ENCODE data around the gene RASAL2. TPM values are rescaled to one million over a fixed set of nuclear protein-coding genes. Genes with fewer than 3 reads are reported as not detected.

Gene RASAL2
- total RNA-seq, 1 experiment from 2014 or later = 36.8 TPM

- TF ChIP-seq, protein P1, sequence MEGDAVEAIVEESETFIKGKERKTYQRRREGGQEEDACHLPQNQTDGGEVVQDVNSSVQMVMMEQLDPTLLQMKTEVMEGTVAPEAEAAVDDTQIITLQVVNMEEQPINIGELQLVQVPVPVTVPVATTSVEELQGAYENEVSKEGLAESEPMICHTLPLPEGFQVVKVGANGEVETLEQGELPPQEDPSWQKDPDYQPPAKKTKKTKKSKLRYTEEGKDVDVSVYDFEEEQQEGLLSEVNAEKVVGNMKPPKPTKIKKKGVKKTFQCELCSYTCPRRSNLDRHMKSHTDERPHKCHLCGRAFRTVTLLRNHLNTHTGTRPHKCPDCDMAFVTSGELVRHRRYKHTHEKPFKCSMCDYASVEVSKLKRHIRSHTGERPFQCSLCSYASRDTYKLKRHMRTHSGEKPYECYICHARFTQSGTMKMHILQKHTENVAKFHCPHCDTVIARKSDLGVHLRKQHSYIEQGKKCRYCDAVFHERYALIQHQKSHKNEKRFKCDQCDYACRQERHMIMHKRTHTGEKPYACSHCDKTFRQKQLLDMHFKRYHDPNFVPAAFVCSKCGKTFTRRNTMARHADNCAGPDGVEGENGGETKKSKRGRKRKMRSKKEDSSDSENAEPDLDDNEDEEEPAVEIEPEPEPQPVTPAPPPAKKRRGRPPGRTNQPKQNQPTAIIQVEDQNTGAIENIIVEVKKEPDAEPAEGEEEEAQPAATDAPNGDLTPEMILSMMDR (IDR thresholded peaks at IDR 0.05; ENCODE audit: insufficient read depth in 1 of 2, low read depth in 1 of 2, low read length in 1 of 2, severe bottlenecking in 1 of 2, unreplicated experiment in 1 of 2) = no peak
- H3K27me3 Mint-ChIP-seq (ENCODE audit: insufficient read depth, unreplicated experiment) = no peaks in the 10 kb centered on the region
- no peaks in the 10 kb centered on the region for H3K9me3 Mint-ChIP-seq (ENCODE audit: unreplicated experiment)
- intact Hi-C loops (cut with micrococcal nuclease; ENCODE audit: unreplicated experiment) = no loop called here
- POLR2A ChIA-PET = no interaction called here
- peaks cover 5% of the 10 kb centered on the region for H3K36me3 Mint-ChIP-seq (ENCODE audit: insufficient read depth, unreplicated experiment)
- Histone ChIP-seq H3K27me3 (replicated peaks; ENCODE audit: control insufficient read depth, insufficient read depth, low read length) (no peaks in the 10 kb centered on the region), H3K4me1 (no peaks in the 10 kb centered on the region), H3K36me3 (ENCODE audit: control insufficient read depth, insufficient read depth, low read length) (no peaks in the 10 kb centered on the region), H3K4me3 (ENCODE audit: low read depth, low read length) (no peak overlapping the region), H3K9me3 (no peaks in the 10 kb centered on the region)
- CTCF ChIA-PET = no interaction called here
- no peak overlapping the region for H3K27ac Mint-ChIP-seq (ENCODE audit: unreplicated experiment)
- no peak for DNase-seq
- H3K4me1 Mint-ChIP-seq (ENCODE audit: low read depth, unreplicated experiment) = no peaks in the 10 kb centered on the region
- BruUV-seq (replicated peaks) = no TSS peak
- H3K4me3 Mint-ChIP-seq (ENCODE audit: unreplicated experiment) = no peak overlapping the region
Observed at GRCh38 chr1:178485541-178485981, 391.7 kb downstream of the RASAL2 start.

- H3K36me3 Mint-ChIP-seq (ENCODE audit: insufficient read depth, unreplicated experiment) = no peaks in the 10 kb centered on the region
- Histone ChIP-seq H3K27me3 (replicated peaks; ENCODE audit: control insufficient read depth, insufficient read depth, low read length) (no peaks in the 10 kb centered on the region), H3K36me3 (ENCODE audit: control insufficient read depth, insufficient read depth, low read length) (no peaks in the 10 kb centered on the region), H3K9me3 (no peaks in the 10 kb centered on the region), H3K4me3 (ENCODE audit: low read depth, low read length) (no peak overlapping the region), H3K4me1 (no peaks in the 10 kb centered on the region)
- H3K9me3 Mint-ChIP-seq (ENCODE audit: unreplicated experiment) = no peaks in the 10 kb centered on the region
- H3K27ac Mint-ChIP-seq (ENCODE audit: unreplicated experiment) = no peak overlapping the region
- ChIA-PET CTCF (no interaction called here), POLR2A (no interaction called here)
- H3K4me1 Mint-ChIP-seq (ENCODE audit: low read depth, unreplicated experiment) = no peaks in the 10 kb centered on the region
- intact Hi-C loops (cut with micrococcal nuclease; ENCODE audit: unreplicated experiment) = no loop called here
- BruUV-seq (replicated peaks) = no TSS peak
- TF ChIP-seq, protein P1 (IDR thresholded peaks at IDR 0.05; ENCODE audit: insufficient read depth in 1 of 2, low read depth in 1 of 2, low read length in 1 of 2, severe bottlenecking in 1 of 2, unreplicated experiment in 1 of 2) = no peak
- DNase-seq = no peak
- H3K27me3 Mint-ChIP-seq (ENCODE audit: insufficient read depth, unreplicated experiment) = no peaks in the 10 kb centered on the region
- H3K4me3 Mint-ChIP-seq (ENCODE audit: unreplicated experiment) = no peak overlapping the region
Observed at GRCh38 chr1:178486100-178487069, 392.5 kb downstream of the RASAL2 start.

DNA sequence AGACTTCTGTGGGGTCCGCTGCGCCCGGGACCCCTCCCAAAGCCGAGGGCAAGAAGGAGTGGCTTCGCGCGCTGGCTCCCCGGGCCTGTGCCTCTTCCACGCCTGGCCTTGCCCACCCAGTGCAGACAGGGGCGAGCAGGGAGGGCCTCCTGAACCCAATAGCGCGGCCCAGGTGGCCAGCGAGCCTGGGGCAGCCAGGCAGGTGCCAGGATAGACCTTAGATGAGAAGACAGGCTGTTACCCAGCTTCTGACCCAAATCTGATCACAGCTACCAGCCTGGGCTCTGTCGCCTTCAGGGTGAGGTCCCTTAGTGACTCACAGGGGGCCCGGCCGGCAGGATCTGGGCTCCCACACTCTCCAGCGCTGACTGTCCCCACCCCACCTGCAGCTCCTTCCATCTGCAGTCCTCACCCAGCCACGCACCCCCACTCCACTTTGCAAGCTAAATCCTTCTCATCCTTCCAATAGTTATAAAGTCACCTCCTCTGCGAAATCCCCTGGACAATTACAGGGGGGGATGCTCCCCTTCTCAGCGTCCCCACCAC is 393.2 kb downstream of the RASAL2 start:
- no peaks in the 10 kb centered on the region for H3K27me3 ChIP-seq (replicated peaks; ENCODE audit: control insufficient read depth, insufficient read depth, low read length)
- no peak overlapping the region for H3K4me3 ChIP-seq (ENCODE audit: low read depth, low read length)
- TF ChIP-seq, protein P1 (IDR thresholded peaks at IDR 0.05; ENCODE audit: insufficient read depth in 1 of 2, low read depth in 1 of 2, low read length in 1 of 2, severe bottlenecking in 1 of 2, unreplicated experiment in 1 of 2) = no peak
- no peaks in the 10 kb centered on the region for H3K27me3 Mint-ChIP-seq (ENCODE audit: insufficient read depth, unreplicated experiment)
- no peak for DNase-seq
- H3K36me3 ChIP-seq (ENCODE audit: control insufficient read depth, insufficient read depth, low read length) = no peaks in the 10 kb centered on the region
- no peaks in the 10 kb centered on the region for H3K36me3 Mint-ChIP-seq (ENCODE audit: insufficient read depth, unreplicated experiment)
- no peaks in the 10 kb centered on the region for H3K9me3 ChIP-seq
- no peaks in the 10 kb centered on the region for H3K4me1 ChIP-seq
- BruUV-seq (replicated peaks) = no TSS peak
- no peaks in the 10 kb centered on the region for H3K9me3 Mint-ChIP-seq (ENCODE audit: unreplicated experiment)
- ChIA-PET POLR2A (no interaction called here), CTCF (no interaction called here)
- no peak overlapping the region for H3K27ac Mint-ChIP-seq (ENCODE audit: unreplicated experiment)
- intact Hi-C loops (cut with micrococcal nuclease; ENCODE audit: unreplicated experiment) = no loop called here
- no peak overlapping the region for H3K4me3 Mint-ChIP-seq (ENCODE audit: unreplicated experiment)
- no peaks in the 10 kb centered on the region for H3K4me1 Mint-ChIP-seq (ENCODE audit: low read depth, unreplicated experiment)
